ENCODE measurements around the gene ATG5. TPM values are rescaled to one million over a fixed set of nuclear protein-coding genes. Genes with fewer than 3 reads are reported as not detected.

Gene ATG5
- total and polyA plus RNA-seq, 2 donors (not counting 1 experiment from before 2014, with no cell fraction given), result 13.6 to 26.3 TPM

- TF ChIP-seq EZH2 (IDR thresholded peaks at IDR 0.05; ENCODE audit: borderline replicate concordance, insufficient read depth, low read depth, low read length, poor library complexity, severe bottlenecking), result no peak
- TF ChIP-seq CTCF (IDR thresholded peaks at IDR 0.05), result no peak
- Mint-ChIP-seq H3K27ac (no peak overlapping the region), H3K27me3 (no peaks in the 10 kb centered on the region), H3K4me1 (peaks cover 15% of the 10 kb centered on the region), H3K9me3 (ENCODE audit: insufficient read depth) (no peaks in the 10 kb centered on the region), H3K4me3 (no peak overlapping the region)
- Histone ChIP-seq H4K20me1 (ENCODE audit: control insufficient read depth, insufficient read depth, low read length, poor library complexity, severe bottlenecking) (peaks cover 6% of the 10 kb centered on the region), H3K9me3 (ENCODE audit: control extremely low read depth in 1 of 3, control insufficient read depth in 2 of 3, insufficient read depth in 1 of 3, low read length in 2 of 3) (no peaks in the 10 kb centered on the region), H3K4me3 (ENCODE audit: control extremely low read depth in 1 of 5, extremely low read depth in 1 of 5, insufficient read depth in 1 of 5, low read depth in 2 of 5, low read length in 4 of 5) (no peak overlapping the region), H2AFZ (ENCODE audit: insufficient read depth, low read depth, low read length, poor library complexity, severe bottlenecking) (no peak overlapping the region), H3K4me2 (replicated peaks; ENCODE audit: low read depth, low read length, poor library complexity, severe bottlenecking) (no peak overlapping the region), H3K79me2 (ENCODE audit: control insufficient read depth, insufficient read depth, low read length) (peaks cover 23% of the 10 kb centered on the region), H3K27ac (ENCODE audit: low read length in 2 of 2) (no peak overlapping the region), H3K27me3 (replicated peaks in 1 of 4; ENCODE audit: control extremely low read depth in 1 of 4, control insufficient read depth in 3 of 4, insufficient read depth in 4 of 4, low read length in 3 of 4) (no peaks in the 10 kb centered on the region), H3K9ac (ENCODE audit: low read length) (no peak overlapping the region), H3K4me1 (ENCODE audit: control insufficient read depth in 2 of 2, insufficient read depth in 2 of 2, low read length in 2 of 2) (peaks cover 0 to 6% of the 10 kb centered on the region in 2 donors), H3K36me3 (replicated peaks in 1 of 2; ENCODE audit: control extremely low read depth in 1 of 2, control insufficient read depth in 1 of 2, extremely low read depth in 1 of 2, insufficient read depth in 2 of 2, low read length in 1 of 2) (peaks cover 4 to 27% of the 10 kb centered on the region in 2 experiments)
- ATAC-seq (ENCODE audit: low read depth) (no peak), DNase-seq (no peak)
- intact Hi-C loops (cut with micrococcal nuclease), result no loop called here
- CTCF ChIA-PET, result interaction anchor here (0.6 kb wide), 1 partner anchor 18 kb away, joined by 4 read pairs; no protein-coding TSS in a partner anchor
- 95% methylated on average over 4 of the region's 5 CpGs for WGBS (ENCODE audit: insufficient coverage)
- POLR2A ChIA-PET, result no interaction called here
Observed at GRCh38 chr6:106275692-106276091, 49.9 kb downstream of the ATG5 start.

GRCh38 chr6:106273087-106273486 is 52.5 kb downstream of the ATG5 start:
- H3K27ac ChIP-seq (ENCODE audit: low read length in 2 of 2), result no peak overlapping the region
- intact Hi-C loops (cut with micrococcal nuclease), result no loop called here
- ChIA-PET CTCF (interaction anchor here (0.5 kb wide), 2 partner anchors 843 to 845 kb away, joined by 3 to 4 read pairs; no protein-coding TSS in a partner anchor), POLR2A (no interaction called here)
- H3K4me1 ChIP-seq (ENCODE audit: control insufficient read depth in 2 of 2, insufficient read depth in 2 of 2, low read length in 2 of 2), result peaks cover 0 to 6% of the 10 kb centered on the region in 2 donors
- peaks cover 0 to 16% of the 10 kb centered on the region in 2 experiments for H3K36me3 ChIP-seq (replicated peaks in 1 of 2; ENCODE audit: control extremely low read depth in 1 of 2, control insufficient read depth in 1 of 2, extremely low read depth in 1 of 2, insufficient read depth in 2 of 2, low read length in 1 of 2)
- peak overlapping the region; percentile 23 for H3K27ac Mint-ChIP-seq
- H3K9me3 Mint-ChIP-seq (ENCODE audit: insufficient read depth), result no peaks in the 10 kb centered on the region
- no peak for DNase-seq
- H3K9me3 ChIP-seq (ENCODE audit: control extremely low read depth in 1 of 3, control insufficient read depth in 2 of 3, insufficient read depth in 1 of 3, low read length in 2 of 3), result peaks cover 0 to 7% (median 0%) of the 10 kb centered on the region in 3 donors
- no peaks in the 10 kb centered on the region for H3K27me3 Mint-ChIP-seq
- peaks cover 17% of the 10 kb centered on the region for H3K4me1 Mint-ChIP-seq
- H3K9ac ChIP-seq (ENCODE audit: low read length), result no peak overlapping the region
- no peak overlapping the region for H3K4me3 ChIP-seq (ENCODE audit: control extremely low read depth in 1 of 5, extremely low read depth in 1 of 5, insufficient read depth in 1 of 5, low read depth in 2 of 5, low read length in 4 of 5)
- ATAC-seq (ENCODE audit: low read depth), result no peak
- WGBS (ENCODE audit: insufficient coverage), result no CpG with 5 or more reads among the region's 1 CpG
- no peak overlapping the region for H3K4me3 Mint-ChIP-seq
- peak overlapping the region; percentile 4 for H3K4me2 ChIP-seq (replicated peaks; ENCODE audit: low read depth, low read length, poor library complexity, severe bottlenecking)
- H4K20me1 ChIP-seq (ENCODE audit: control insufficient read depth, insufficient read depth, low read length, poor library complexity, severe bottlenecking), result peaks cover 6% of the 10 kb centered on the region
- H3K79me2 ChIP-seq (ENCODE audit: control insufficient read depth, insufficient read depth, low read length), result peaks cover 31% of the 10 kb centered on the region
- H2AFZ ChIP-seq (ENCODE audit: insufficient read depth, low read depth, low read length, poor library complexity, severe bottlenecking), result no peak overlapping the region
- TF ChIP-seq CTCF (IDR thresholded peaks at IDR 0.05) (no peak), EZH2 (IDR thresholded peaks at IDR 0.05; ENCODE audit: borderline replicate concordance, insufficient read depth, low read depth, low read length, poor library complexity, severe bottlenecking) (no peak)
- H3K27me3 ChIP-seq (replicated peaks in 1 of 4; ENCODE audit: control extremely low read depth in 1 of 4, control insufficient read depth in 3 of 4, insufficient read depth in 4 of 4, low read length in 3 of 4), result no peaks in the 10 kb centered on the region

All from B cell (primary cell).